ENCODE measurements around the gene VAC14. TPM values are rescaled to one million over a fixed set of nuclear protein-coding genes. Genes with fewer than 3 reads are reported as not detected.

The VAC14 gene
- total RNA-seq, 1 donor, result 37.1 TPM

GRCh38 chr16:70804734-70805169, 3.8 kb upstream of the VAC14 start:
- no peak for TF ChIP-seq CTCF (IDR thresholded peaks at IDR 0.05; ENCODE audit: insufficient read depth, low read depth, low read length)
- no peak for DNase-seq (ENCODE audit: low read depth)
- H3K4me3 ChIP-seq (ENCODE audit: low read depth, low read length), result no peak overlapping the region

- no peak for TF ChIP-seq CTCF (IDR thresholded peaks at IDR 0.05; ENCODE audit: insufficient read depth, low read depth, low read length)
- H3K4me3 ChIP-seq (ENCODE audit: low read depth, low read length), result no peak overlapping the region
- DNase-seq (ENCODE audit: low read depth), result peak; percentile 85
Observed at GRCh38 chr16:70804153-70804733, 3.3 kb upstream of the VAC14 start.

- no peak overlapping the region for H3K4me3 ChIP-seq (ENCODE audit: low read depth, low read length)
- TF ChIP-seq CTCF (IDR thresholded peaks at IDR 0.05; ENCODE audit: insufficient read depth, low read depth, low read length), result no peak
- DNase-seq (ENCODE audit: low read depth), result peak; percentile 29
Observed at GRCh38 chr16:70803319-70803718, 2.4 kb upstream of the VAC14 start.

GRCh38 chr16:70801611-70802010, 653 bp upstream of the VAC14 start:
- H3K4me3 ChIP-seq (ENCODE audit: low read depth, low read length), result no peak overlapping the region
- DNase-seq (ENCODE audit: low read depth), result no peak
- no peak for TF ChIP-seq CTCF (IDR thresholded peaks at IDR 0.05; ENCODE audit: insufficient read depth, low read depth, low read length)

GRCh38 chr16:70800311-70800710, 647 bp downstream of the VAC14 start:
- H3K4me3 ChIP-seq (ENCODE audit: low read depth, low read length), result peak overlapping the region; percentile 99
- TF ChIP-seq CTCF (IDR thresholded peaks at IDR 0.05; ENCODE audit: insufficient read depth, low read depth, low read length), result no peak
- DNase-seq (ENCODE audit: low read depth), result no peak

GRCh38 chr16:70796301-70796700, 4.7 kb downstream of the VAC14 start:
- no peak for TF ChIP-seq CTCF (IDR thresholded peaks at IDR 0.05; ENCODE audit: insufficient read depth, low read depth, low read length)
- no peak for DNase-seq (ENCODE audit: low read depth)

More at GRCh38 chr16:70796301-70796700, 4.7 kb downstream of the VAC14 start:
- no peak overlapping the region for H3K4me3 ChIP-seq (ENCODE audit: low read depth, low read length)

Measured in fibroblast of villous mesenchyme (primary cell).